H54 (cell line): ENCODE results near the gene NEK6.

ENCODE experiments used
- DNase-seq: peaks from one replicate; pipeline ENCODE4 v3.0.0; 2011; ENCODE audit warnings: low spot score, mixed read lengths; ENCODE audit not compliant: insufficient read length
- FAIRE-seq: peaks from 3 replicates; lab custom pipeline; 2011; peaks lifted over from hg19 to GRCh38; lab: Jason Lieb, UNC
- POLR2A ChIP-seq: IDR thresholded peaks from 2 replicates; pipeline ENCODE4 v1.6.1; 2011; ENCODE audit warnings: low read depth, mild to moderate bottlenecking, low read length

NEK6 gene

DNA sequence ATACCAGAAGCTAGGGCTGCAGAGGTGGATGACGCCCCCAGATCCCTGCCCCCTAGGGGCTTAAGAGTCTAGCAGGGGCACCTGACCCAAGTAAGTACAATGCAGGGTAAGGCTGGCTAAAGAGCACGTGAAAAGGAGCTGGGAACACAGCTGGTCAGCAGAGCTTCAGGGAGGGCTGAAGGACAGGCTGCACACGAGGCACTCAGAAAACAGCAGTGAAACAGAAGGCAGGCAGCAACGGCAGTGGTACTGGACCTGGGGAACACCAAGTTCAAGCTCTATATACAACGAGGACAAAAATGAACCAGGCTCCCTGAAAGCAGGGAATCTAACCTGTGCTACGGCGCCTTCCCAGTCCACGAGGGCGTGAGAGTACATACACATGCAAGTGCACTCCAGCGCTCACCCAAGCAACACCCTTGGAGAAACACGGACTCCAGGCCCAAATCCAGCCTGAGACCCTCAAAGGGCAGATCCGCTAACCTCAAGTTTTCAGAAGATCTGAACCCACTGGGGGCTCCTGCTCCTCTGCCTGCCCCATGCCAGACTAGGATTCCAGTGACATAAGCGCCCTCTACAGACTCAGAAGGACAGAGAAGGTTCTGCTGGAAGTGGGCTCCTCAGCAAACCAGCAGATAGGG is 100.1 kb downstream of the NEK6 start:
- no peak for DNase-seq
- no peak for FAIRE-seq
- TF ChIP-seq POLR2A = no peak

DNA sequence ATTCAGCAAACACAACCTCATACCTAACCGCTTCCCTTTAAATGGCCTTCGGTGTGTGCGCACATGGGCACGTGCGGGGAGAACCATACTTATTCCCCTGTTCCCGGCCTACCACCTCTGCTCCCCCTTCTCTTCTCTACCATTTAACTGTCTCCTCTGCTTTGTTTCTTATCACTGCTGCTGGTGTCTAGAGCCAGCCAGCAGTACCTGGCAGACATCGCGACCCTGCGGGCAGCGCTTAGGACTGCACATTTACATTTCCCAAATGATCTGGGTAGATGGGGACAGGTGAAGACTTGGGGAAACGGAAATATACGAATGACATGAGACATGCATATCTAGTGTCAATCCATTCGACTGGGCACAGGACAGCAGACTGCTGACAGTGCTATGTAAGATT is 100.9 kb downstream of the NEK6 start:
- DNase-seq (no peak), FAIRE-seq (no peak)
- no peak for TF ChIP-seq POLR2A

DNA sequence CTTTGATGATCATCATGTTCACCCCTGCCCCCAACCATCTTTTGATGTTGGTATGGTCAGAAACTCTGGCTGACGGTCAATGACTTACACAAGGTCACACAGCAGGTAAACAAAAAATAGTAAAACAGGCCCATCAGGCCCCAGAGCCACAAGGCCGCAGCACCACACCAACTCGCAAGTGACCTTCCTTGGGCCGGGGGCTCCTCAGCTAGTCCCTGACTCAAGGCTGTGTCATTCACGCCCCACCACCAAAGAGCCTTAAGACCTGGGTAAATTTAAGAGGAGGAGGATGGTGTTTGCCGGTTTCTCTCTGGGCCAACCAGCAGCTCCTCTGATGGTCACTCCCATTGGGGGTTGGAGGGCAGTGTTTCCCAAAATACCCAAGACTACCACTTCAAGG is 101.7 kb downstream of the NEK6 start:
- no peak for DNase-seq
- no peak for FAIRE-seq
- no peak for TF ChIP-seq POLR2A

DNA sequence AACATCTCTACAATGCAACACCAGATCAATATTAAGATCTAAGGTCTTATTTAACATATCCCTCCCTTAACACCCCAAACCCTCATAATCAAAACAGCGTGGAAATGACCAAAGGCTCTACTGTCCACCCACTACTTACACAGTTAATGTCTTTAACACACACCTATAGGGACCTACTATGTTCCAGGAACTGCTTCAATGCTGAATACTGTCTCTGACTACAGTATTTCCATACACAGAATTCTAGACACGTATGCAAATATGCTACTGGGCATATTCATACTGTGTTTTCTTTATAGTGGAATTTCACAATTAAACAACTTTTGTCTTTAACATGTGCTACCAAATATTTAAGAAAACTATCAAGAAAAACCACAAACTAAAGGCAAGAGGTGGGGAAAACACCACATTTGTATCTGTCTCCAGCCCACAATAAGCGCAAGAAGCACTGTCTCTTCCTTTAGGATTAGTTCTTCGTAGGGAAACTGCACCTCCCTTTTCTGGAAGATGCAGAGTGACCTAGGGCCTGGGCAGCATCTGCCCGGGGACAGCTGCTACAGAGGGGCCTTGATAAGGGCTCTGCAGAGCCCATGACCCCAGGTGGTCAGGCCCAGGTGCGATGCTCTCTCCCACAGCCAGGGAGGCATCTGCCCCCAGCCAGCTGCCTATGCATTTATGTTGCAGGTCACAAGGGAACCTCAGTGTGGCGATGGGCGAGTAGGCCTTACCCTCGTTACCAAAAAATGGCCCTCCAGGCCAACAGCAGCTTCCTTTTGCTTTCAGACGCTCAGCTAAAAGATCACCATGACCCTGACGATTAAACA is 102.3 kb downstream of the NEK6 start:
- DNase-seq (no peak), FAIRE-seq (no peak)
- no peak for TF ChIP-seq POLR2A

DNA sequence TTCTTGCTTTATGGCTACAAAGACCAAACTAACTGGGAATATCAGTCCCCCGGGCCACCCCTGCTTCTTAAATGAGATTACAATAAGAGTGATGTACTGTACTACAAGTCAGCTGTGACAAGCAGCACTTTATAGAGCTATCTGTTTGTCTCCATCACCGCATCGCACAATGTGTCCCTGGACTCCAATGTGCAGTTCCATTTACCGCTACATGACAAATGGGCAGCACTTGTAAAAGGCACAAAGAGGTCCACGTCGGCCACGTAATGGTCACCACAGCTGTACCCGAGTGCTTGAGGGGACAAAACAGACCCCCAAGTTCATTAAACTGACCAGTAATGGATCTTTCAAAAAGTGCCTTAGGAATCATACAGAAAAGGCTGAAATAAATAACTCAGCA is 103.4 kb downstream of the NEK6 start:
- no peak for DNase-seq
- no peak for FAIRE-seq
- no peak for TF ChIP-seq POLR2A

GRCh38 chr9:124363326-124364096 is 105.8 kb downstream of the NEK6 start:
- TF ChIP-seq POLR2A = no peak
- DNase-seq = no peak
- FAIRE-seq = no peak

GRCh38 chr9:124364141-124364540 is 106.4 kb downstream of the NEK6 start:
- FAIRE-seq (no peak), DNase-seq (no peak)
- no peak for TF ChIP-seq POLR2A

GRCh38 chr9:124365036-124365435 is 107.3 kb downstream of the NEK6 start:
- FAIRE-seq (no peak), DNase-seq (no peak)
- no peak for TF ChIP-seq POLR2A

DNA sequence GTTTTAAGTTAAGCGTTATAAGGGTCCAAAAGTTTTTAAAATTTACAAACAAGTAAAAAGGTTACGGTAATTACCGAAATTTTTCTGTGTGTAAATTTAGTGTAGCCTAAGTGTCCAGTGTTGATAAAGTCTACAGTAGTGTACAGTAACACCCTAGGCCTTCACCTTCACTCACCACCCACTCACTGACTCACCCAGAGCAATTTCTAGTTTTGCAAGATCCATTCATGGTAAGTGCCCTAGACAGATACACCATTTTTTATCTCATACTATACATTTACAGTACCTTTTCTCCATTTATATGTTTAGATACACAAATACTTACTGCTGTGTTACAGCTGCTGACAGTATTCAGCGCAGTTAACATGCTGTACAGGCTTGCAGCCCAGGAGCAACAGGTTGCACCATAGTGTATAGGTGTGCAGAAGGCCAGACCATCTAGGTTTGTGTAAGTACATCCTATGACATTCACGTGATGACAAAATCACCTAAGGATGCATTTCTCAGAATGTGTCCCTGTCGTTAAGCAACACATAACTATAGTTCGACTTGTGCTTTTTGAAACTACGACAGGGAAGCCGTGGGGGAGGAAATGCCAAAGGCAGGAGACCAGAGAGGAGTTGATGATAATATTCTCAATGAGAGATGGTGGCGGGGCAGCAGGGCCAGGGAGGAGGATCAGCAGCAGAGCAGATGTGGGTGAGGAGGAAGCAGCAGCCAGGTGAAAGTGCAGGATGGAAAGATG is 108.9 kb downstream of the NEK6 start:
- FAIRE-seq (no peak), DNase-seq (no peak)
- TF ChIP-seq POLR2A = no peak

- DNase-seq (no peak), FAIRE-seq (no peak)
- no peak for TF ChIP-seq POLR2A
These were observed 110.9 kb downstream of the NEK6 start for GRCh38 chr9:124368692-124369091.

DNA sequence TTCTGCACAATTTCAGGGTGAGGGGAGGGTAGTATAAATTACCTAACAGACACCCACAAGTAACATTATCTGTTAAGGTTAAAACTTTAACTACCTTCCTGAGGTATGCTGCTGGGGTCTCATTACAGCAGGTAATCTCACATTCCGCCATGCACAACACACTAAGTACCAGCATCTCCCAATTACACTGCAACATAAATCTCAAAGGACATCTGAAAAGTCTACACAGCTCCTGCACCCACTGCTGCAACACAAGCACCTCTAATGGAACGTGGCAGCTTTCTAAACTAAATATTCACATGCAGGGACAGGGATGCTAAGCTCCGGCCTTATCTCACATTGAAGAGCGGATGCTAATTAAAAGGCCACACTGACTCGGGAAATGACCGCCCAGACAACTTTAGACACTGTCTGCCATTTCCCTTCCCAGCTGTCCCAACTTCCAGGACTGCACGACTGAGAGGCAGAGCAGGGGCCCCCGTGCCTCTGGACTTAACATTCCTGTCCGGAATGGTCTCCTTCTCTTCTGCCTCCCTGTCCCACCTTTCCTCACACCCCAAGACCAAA is 111.6 kb downstream of the NEK6 start:
- DNase-seq (no peak), FAIRE-seq (no peak)
- TF ChIP-seq POLR2A = no peak

DNA sequence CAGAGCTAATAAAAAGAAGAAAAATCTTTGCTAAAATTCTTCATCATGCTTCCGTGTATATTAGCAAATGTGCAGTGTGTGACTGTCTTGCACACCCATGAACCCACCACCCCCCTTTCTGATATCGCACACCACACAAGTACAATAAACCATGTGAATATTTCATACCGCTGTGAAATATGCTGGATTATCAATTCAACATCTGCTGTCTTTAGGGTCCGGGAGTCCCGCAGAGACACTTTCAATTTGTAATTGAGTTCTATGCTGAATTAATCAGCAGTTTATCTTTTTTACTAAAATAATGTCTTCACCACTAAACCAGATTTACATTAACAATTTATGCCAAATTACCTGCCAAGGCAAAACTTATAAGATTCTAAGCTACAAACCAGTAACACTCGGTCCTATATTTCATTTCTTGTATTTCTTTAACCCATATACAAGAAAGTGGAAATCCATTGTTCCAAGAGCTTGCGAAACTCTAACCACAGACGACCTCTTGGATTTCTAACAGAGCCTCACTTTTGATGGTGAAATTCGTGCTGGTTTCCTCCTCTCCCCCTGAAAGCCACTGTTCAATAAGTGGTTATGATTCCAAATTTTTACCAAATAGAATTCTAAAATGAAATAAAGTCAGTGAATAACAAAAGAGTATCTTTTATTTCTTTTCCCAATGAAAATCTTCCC is 113.3 kb downstream of the NEK6 start:
- FAIRE-seq = no peak
- no peak for DNase-seq
- no peak for TF ChIP-seq POLR2A

GRCh38 chr9:124372038-124372437 is 114.3 kb downstream of the NEK6 start:
- FAIRE-seq = peak; percentile 48
- no peak for TF ChIP-seq POLR2A
- DNase-seq = no peak
